Skin of body (tissue), 2 donors: ENCODE measurements around the gene TCTN3. TPM values are rescaled to one million over a fixed set of nuclear protein-coding genes. Genes with fewer than 3 reads are reported as not detected.
"Not testable (repeated sequence)": the region's sequence is repeated elsewhere in the genome, so short reads cannot be mapped to it uniquely, and the experiment has no call there.

Experiments
- DNase-seq: peaks from one replicate; lab custom pipeline; 2025; lab: John Stamatoyannopoulos, UW
- total RNA-seq: library from RNA; depleted of rRNA; stranded (reverse); fragments of >200 nt; gene quantifications from one replicate; pipeline ENCODE4 v1.2.3, GENCODE V29; 2014

The TCTN3 gene
- total RNA-seq, 1 donor from 2014 or later: 25.1 TPM

GRCh38 chr10:95688648-95689047, 5.1 kb downstream of the TCTN3 start:
- no peak for DNase-seq

GRCh38 chr10:95683966-95684365, 9.8 kb downstream of the TCTN3 start:
- no peak for DNase-seq

- no peak for DNase-seq
Measured at GRCh38 chr10:95675403-95676116, 18.2 kb downstream of the TCTN3 start.

DNA sequence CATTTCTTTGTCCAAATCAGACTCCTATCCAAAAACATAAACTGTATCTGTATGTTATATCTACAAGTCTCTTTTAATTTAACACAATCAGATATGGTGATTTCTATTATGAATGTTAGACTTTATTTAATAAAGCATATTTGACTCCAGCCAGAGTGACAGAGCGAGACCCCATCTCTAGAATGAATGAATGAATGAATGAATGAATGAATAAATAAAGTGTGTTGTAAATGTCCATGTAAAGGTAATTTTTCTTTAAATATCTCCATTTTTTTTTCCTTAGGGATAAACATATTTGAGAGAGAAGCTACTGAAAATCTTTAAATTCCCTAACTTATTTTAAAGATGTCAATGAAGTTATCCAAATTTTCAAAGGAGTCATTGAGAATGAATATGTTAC, 19.1 kb downstream of the TCTN3 start:
- DNase-seq: no peak

DNA sequence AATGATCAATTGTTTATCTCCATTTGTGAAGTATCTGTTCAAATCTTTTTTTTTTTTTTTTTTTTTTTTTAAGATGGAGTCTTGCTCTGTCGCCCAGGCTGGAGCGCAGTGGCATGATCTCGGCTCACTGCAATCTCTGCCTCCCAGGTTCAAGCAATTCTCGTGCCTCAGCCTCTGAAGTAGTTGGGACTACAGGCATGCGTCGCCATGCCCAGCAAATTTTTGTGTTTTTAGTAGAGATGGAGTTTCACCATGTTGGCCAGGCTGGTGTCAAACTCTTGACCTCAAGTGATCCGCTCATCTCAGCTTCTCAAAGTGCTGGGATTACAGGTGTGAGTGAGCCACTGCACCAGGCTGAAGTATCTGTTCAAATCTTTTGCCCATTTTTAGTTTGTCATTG, 21.1 kb downstream of the TCTN3 start:
- DNase-seq: not testable (repeated sequence)

DNA sequence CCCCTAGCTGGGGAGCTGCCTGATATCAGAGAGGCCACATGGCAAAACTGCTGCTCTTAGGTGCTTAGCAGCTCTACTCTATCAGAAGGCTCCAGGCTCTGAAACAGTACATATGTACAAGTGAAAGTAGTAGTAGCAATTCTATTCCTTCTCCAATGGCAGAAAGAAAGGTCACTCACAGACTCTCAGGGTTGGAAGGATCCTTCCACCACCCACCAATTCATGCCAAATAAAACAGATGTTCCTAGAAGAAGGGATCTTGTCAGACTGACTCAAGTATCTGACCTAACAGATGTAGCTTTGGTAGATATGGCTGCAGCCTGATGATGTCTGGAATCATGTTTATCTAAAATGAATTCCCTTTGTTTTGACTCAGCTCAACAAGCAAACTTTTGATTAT, 29.2 kb downstream of the TCTN3 start:
- no peak for DNase-seq

GRCh38 chr10:95663496-95663895, 30.2 kb downstream of the TCTN3 start:
- no peak for DNase-seq

DNA sequence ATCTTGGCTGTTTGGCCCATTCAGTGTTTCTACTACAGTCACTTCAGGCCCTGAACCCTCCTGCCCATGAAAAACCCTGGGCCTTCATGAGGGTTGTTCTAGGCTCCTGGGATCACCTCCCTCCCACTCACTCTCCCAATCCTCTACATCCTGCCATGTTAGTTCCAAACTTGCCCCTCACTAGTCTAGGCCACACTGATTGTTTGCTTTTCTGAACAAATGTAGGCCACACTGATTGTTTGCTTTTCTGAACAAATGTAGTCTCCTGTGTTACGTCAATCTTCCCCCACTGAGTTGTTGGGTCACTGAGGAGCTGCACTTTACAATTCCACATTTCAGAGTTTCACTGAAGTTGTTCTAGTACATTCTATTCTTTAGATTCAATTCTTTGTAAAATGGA, 31.9 kb downstream of the TCTN3 start:
- no peak for DNase-seq

DNA sequence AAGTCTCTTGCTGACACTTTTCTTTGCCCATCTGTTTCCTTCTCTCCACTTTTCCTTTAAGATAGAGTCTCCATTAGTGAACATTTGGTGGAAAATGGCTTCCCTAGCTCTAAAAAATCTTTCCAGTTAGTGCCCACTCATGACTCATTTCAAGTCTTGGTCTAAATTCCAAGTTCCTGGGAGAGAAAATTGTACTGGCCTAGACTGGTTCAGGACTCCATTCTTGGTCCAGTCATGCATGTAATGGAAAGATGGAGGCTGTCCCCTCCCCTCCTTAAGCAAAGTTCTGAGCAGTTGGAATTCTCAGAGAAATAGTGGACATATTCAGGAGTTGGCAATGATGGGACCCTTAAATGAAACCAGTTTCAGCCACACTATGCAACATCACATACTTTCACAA, 33.4 kb downstream of the TCTN3 start:
- no peak for DNase-seq

DNA sequence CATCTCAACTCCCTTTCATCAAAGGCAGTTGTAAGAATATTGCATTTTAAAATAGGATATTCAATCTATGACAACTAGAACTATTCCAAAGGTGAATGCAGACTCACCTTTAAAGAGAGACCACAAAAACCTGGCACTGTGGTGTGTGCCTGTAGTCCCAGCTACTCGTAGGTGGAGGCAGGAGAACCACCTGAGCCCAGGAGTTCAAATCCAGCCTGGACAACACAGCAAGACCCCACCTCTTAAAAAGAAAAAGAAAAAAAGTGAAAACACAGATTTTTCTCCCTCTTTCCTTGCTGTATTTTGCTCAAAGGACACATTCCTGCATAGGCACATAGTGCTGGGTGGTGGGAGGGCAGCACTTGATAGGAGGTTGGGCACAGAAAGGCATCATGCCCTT, 36.5 kb downstream of the TCTN3 start:
- DNase-seq: no peak

GRCh38 chr10:95656291-95657164, 37.2 kb downstream of the TCTN3 start, which contains the start of gene ALDH18A1:
Gene ALDH18A1 (minus strand): TSS chr10:95656711. CDS start chr10:95653377, 3,334 bp downstream.
- DNase-seq: peak; percentile 93

DNA sequence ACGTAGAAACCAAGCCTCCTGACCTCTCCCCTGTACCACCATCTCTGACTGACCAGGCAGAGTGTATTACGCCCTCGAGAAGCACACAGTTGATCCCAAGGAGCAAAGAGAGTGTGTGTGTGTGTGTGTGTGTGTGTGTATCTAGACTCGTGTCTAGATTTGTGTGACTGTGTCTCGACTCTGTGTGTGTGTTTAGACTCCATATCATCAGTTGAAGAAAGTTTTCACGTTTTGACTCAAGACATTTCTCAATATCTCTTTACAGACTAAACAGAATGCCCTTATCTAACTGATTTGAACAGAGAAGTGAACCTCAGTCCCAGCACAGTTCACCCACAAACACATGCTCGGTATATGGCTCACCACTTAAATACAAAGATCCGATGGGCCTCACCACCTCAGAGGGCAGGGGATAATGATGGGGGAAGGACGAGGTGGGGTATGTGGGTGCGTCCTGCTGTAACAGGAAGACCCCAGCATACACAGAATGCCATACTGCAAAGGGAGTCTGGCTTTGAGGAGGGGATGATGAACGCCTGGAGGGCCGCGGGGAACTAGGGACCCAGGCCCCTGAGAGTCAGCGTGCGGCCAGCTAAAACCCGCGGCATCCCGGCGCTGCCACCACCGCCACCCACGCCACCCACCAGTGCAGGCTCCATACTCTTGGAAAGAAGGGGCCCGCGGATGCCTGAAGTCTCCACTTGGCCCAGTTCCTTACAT, 38.0 kb downstream of the TCTN3 start:
- DNase-seq: no peak

DNA sequence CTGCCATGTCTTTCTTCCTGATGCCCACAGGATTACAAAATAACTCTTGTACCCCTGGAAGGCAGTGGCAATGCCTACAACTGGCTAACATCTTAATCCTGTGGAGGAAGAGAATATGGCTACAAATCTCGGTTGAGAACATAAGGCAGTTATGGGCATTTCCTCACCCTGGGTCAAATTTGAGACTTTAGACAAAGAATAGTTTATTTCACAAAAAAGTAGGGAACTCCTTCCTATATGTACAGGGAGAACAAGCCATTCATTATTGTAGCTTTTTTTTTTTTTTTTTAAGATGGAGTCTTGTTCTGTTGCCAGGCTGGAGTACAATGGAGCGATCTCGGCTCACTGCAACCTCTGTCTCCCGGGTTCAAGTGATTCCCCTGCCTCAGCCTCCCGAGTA, 39.8 kb downstream of the TCTN3 start:
- no peak for DNase-seq

DNA sequence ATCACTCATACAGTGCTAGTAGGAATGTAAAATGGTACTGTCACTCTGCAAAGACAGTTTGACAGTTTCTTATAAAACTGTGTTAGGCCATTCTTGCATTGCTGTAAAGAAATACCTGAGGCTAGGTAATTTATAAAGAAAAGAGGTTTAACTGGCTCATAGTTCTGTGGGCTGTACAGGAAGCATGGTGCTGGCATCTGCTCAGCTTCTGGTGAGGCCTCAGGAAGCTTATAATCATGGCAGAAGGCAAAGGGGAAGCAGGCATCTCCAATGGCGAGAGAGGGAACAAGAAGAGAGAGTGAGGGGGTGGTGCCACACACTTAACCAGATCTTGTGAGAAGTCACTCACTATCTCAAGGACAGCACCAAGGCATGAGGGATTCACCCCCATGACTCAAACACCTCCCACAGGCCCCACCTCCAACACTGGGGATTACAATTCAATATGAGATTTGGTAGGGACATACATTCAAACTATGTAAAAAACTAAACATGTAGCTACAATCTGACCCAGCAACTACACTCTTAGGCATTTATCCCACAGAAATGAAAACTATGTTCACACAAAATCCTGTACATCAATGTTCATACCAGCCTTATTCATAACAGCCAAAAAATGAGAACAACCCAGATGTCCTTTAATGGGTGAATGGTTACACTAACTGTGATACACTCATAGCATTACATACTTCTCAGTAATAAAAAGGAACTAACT, 42.2 kb downstream of the TCTN3 start:
- DNase-seq: no peak

- DNase-seq: no peak
Measured at GRCh38 chr10:95650232-95650631, 43.5 kb downstream of the TCTN3 start.

DNA sequence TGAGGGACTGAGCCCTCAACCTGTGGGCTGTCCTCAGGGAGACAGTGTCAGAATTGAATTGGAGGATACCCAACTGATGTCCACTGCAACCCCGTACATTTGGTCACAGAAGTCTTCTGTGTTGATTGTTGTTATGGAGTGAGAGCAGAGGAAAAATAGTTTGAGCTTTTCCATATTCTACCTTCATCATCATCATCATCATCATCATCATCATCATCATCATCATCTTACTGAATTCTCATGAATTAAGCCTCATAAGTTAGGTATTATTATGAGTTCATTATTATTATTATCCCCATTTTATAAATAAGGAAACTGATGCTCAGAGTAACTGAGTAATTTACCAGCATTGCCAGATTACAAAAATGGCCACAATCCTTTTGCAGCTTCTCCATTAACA, 45.6 kb downstream of the TCTN3 start:
- DNase-seq: no peak

- no peak for DNase-seq
Measured at GRCh38 chr10:95646160-95646559, 47.6 kb downstream of the TCTN3 start.

- DNase-seq: no peak
Measured at GRCh38 chr10:95644901-95645300, 48.8 kb downstream of the TCTN3 start.

DNA sequence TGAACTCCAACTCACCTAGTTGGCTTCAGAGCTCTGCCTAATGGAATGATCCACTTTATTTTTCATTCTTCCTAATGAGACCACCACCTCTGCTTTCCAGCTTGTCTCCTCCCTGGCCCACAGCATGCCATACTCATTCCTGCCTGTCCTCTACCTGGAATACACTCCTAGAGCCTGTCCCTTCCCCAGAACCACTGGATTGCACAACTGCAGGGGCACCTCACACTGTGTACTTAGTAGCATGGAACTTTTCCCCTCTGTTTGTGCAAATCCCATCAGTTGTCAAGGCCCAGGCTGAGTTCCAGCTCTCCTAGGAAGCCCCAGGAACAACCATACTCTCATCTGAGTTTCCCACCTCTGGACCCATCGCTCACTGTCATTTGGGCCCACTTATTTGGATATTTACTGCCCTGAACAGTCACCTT, 52.8 kb downstream of the TCTN3 start:
- DNase-seq: no peak

GRCh38 chr10:95637911-95638310, 55.8 kb downstream of the TCTN3 start:
- no peak for DNase-seq

DNA sequence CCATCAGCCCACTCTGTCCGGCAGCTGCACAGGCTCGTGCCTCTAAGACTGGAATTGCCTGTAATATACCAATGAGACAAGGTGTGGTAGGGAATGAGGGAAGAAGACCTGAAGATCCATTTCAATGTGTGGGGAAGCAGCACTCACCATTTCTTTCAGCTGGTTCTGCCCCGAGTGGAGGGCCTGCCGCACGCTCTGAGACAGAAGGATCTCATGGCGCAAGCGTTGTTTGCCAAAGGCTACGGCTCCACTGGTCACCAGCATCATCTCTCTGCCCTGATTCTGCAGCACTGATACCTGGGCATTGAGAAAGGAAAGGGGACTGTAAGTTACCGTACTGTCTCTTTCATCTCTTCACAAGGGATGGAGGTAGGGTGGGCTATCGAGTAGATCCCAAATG, 56.6 kb downstream of the TCTN3 start:
- no peak for DNase-seq
